Motor neuron (in vitro differentiated cells): Measurements from ENCODE around the gene TRIM15. TPM values are rescaled to one million over a fixed set of nuclear protein-coding genes. Genes with fewer than 3 reads are reported as not detected.
A peak's percentile ranks its signal among the peaks of the same experiment; 100 is the strongest.

ENCODE experiments used
- ATAC-seq, 8 experiments: fragments of 200-7000 bp; cut with Tn5 transposase; replicated peaks in 6 of 8; 2 replicates each; pipeline ENCODE4 v1.8.0; 2021; ENCODE audit warnings: mild to moderate bottlenecking in 8 of 8, moderate library complexity in 8 of 8
- H3K27ac ChIP-seq, 2 donors: fragments of 250-450 bp; sonication (Bioruptor Pico); 2 replicates each; pipeline ENCODE4 v1.9.0; 2021; ENCODE audit warnings: antibody characterized with exemption in 2 of 2, mild to moderate bottlenecking in 2 of 2, moderate library complexity in 1 of 2
- H3K4me1 ChIP-seq, 2 donors: fragments of 250-450 bp; sonication (Bioruptor Pico); replicated peaks in 1 of 2; 2 replicates each; pipeline ENCODE4 v1.6.1; 2021; ENCODE audit warnings: antibody characterized with exemption in 2 of 2, mild to moderate bottlenecking in 2 of 2, moderate library complexity in 1 of 2
- H3K4me3 ChIP-seq, 5 donors: fragments of 250-450 bp; sonication (Bioruptor Pico); 2 replicates each; pipeline ENCODE4 v1.9.0; 2021; ENCODE audit warnings: antibody characterized with exemption in 5 of 5, mild to moderate bottlenecking in 5 of 5, moderate library complexity in 4 of 5
- WGBS, 10 experiments: fragments of 450-650 bp; shearing (Covaris generic); methylation state at CpG; one replicate each; pipeline ENCODE4 v1.0.0; 2022; 5-methylcytosine and 5-hydroxymethylcytosine counted together
- in situ Hi-C, 9 experiments: fragments of 400-800 bp; cut with MboI; loops; one replicate each; pipeline ENCODE4 v1.15.0; 2021; ENCODE audit warnings: low sequenced_read_pairs in 9 of 9, low pct_unique_long_range_greater_than_20kb in 2 of 9; ENCODE audit not compliant: unreplicated experiment in 9 of 9
- total RNA-seq, 8 experiments: library from RNA; unstranded; fragments of 300-600 nt; gene quantifications; 2 replicates each; pipeline versions ENCODE4 v1.2.3 to v1.2.4, GENCODE V29; 2022

TRIM15 gene
- total RNA-seq, 8 experiments from 2014 or later, result 0.14 to 0.77 (median 0.25) TPM; not detected in 5

DNA sequence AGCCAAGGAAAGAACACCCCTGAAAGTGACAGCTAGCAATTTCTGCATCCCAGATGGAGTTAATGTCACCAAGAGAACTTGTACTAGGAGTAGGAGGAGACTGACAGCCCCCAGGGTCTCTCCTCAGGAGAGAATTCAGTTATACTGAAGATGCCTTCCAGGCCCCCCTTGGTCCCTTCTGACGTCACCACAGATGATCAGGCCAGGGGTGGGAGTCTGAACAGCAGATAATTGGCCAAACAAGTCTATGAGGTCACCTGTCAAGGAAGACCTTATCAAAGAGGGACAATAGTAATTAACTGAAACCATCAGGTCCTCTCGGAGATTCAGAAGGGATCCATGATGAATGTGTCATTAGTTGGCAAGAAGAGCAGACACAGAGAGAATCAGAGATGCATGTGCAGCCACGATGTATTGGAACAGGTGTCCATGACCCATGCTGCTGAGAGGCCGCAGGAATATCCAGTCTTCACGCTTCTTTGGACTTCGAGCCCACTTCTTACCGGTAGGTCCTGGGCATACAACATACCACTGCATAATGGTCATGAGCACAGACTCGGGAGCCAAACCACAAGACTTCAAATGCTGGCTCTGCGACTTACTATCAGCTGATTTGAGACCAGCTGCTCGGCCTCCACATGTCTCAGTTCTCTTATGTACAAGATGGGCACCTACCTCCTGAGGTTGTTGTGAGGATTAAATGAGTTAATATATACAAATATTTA is 12.5 kb upstream of the TRIM15 start:
- Histone ChIP-seq H3K4me3 (no peak overlapping the region), H3K4me1 (no peaks in the 10 kb centered on the region), H3K27ac (no peak overlapping the region)
- WGBS, 10 experiments, result 60 to 93% (median 68%) methylated on average over 2 to 9 of the region's 10 CpGs; no CpG with 5 or more reads in 2 of the 10 experiments
- in situ Hi-C loops, result no loop called here
- ATAC-seq, result no peak

DNA sequence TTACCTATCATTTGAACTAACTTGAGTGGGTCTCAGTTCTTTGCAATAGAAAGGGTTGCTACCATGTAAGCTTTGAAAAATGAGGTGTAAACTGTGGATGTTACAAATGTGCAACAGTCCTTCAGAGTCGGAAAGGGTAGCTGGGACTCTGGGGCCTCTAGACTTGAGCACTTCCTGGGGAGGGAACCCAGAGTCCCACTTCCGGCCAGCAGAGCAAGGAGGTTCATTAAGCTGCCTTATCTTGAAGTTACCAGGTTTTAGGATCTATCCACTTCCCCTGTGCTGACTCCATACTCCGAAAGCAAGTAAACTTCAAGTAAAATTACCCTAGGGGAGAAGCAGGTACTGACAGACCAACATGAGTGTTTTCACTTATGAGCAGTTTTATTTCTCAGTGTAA is 11.8 kb upstream of the TRIM15 start:
- H3K4me1 ChIP-seq, result no peaks in the 10 kb centered on the region
- no peak overlapping the region for H3K27ac ChIP-seq
- ATAC-seq, result no peak
- 50 to 100% (median 77%) methylated on average over 1 to 3 of the region's 3 CpGs; no CpG with 5 or more reads in 4 of the 10 experiments for WGBS, 10 experiments
- no peak overlapping the region for H3K4me3 ChIP-seq
- in situ Hi-C loops, result no loop called here

DNA sequence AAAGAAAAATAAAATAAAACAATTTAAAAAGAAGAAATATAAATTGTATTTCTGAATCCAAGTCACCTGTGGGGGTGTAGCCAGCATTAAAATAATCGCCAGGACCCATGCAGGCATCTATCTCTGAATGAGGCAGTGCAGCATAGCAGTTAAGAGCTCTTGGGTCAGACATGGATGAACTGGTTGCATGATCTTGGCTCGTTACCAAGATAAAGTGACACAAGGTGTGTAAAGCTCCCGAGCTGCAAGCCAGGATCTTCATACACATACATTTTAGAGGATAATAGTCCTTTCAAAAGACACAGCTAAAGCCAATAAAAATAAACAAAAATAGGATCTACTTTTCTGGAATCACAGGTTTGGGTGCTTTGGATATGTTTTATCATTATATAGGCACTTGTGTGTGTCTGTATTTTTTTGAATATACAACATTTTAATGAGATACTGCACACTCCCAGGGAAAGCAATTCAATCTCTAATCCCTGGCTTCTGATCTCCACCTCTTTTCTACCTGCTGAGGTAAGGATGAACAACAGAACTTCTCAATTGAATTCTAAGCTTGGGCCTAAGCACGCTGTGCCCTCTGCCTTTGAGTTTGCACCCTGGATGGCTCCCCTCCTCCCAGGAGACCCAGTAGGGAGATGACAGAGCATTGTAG is 11.2 kb upstream of the TRIM15 start:
- no peaks in the 10 kb centered on the region for H3K4me1 ChIP-seq
- H3K4me3 ChIP-seq, result no peak overlapping the region
- in situ Hi-C loops, result no loop called here
- ATAC-seq, result no peak
- H3K27ac ChIP-seq, result no peak overlapping the region
- WGBS, 10 experiments, result 30 to 75% (median 59%) methylated on average over 2 to 4 of the region's 4 CpGs; no CpG with 5 or more reads in 1 of the 10 experiments

DNA sequence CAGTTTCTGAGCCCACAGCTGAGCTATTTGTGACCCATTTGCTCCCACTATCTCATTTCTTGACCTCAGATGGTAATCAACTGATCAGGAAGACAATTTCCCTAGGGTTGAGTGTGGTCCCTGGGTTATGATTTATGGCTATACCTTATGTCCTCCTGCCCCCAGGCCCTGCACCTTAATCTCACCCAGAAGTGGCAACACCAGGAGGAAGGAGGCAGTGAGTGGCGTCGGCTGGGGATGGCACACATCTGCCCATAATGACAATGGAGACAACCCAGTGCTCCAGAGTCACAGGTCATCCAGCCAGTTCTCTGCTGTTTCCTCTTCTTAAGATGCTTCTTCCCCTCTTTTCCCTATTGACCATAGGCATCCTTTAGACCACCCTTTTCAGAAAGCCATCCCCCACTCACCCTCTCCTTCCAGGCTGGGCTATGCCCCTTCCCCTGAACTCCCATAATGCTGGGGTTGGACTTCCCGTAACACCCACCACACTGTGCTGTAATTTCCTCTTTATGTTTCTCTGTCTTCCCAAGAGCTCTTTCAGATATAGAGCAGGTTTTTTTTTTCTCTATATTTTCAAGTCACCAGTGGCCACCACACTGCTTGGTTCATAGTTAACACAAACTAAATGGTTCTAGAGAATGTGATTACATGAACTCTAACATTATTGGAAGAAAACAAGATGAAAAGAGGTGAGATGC is 10.3 kb upstream of the TRIM15 start:
- no peak for ATAC-seq
- WGBS, 10 experiments, result 74 to 90% (median 80%) methylated on average over 1 to 3 of the region's 3 CpGs; no CpG with 5 or more reads in 6 of the 10 experiments
- in situ Hi-C loops, result no loop called here
- H3K4me1 ChIP-seq, result no peaks in the 10 kb centered on the region
- H3K27ac ChIP-seq, result no peak overlapping the region
- no peak overlapping the region for H3K4me3 ChIP-seq

DNA sequence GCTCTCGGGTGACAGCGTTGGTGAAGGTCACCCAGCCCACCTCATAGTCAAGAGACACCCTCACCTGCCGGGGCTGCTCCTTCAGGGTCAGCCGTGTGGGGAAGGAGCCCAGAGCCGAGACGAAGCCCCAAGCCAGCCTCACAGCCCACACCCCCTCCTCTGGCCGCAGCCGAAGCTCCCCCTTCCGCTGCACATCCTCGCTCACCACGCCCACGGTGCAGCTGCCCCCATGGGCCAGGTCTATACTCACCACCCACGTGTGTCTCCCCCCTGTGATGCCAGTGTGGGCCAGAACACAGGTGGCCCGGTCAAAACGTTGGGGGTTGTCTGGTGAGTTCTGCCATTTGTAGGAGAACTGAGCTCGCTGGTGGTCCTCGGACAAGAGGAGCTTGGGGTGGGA is 9.3 kb upstream of the TRIM15 start:
- in situ Hi-C loops, result no loop called here

DNA sequence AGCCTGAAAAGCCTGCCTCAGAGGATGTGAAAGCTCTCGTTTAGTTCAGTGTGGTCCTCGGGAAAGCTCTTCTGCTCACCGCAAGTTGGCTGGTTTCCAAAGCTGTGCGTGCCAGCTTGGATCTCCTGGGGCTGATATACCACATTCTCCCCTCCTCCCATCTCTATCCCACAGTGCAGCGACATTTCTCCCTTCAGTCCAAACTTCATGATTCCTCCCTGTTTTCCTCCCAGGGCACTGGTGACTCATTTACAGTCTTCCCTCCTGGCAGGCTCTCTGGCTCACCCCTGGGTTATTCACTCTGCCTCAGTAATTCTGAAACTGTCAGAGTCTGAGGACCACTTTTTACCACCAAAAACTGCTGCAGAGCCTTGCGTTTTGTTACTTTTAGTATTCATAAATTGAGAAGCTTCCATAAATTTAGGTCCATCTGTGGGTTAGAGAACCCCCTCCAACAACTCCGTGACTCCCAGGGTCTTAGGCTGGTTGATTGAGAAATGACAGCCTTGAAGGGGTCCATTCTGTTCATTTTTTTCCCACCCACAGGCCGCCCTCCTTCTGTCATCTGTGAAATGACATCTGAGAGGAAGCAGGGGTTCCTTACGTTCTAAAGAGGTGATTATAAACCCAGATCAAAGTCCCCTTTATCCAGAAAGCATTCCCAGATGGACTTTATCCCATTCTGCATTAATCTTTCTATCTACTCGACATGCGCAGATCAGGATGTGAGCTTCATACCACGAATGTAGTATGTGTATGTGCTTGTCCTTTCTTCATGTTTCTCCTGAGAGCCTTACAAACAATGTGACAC is 8.4 kb upstream of the TRIM15 start:
- Histone ChIP-seq H3K4me1 (no peaks in the 10 kb centered on the region), H3K27ac (no peak overlapping the region), H3K4me3 (no peak overlapping the region)
- 0 to 59% (median 29%) methylated on average over 1 to 8 of the region's 12 CpGs; no CpG with 5 or more reads in 3 of the 10 experiments for WGBS, 10 experiments
- in situ Hi-C loops, result no loop called here
- ATAC-seq, result peak in 3 of 8 experiments; percentile 49 to 76 (median 62)

More for the DNA sequence above, 9.3 kb upstream of the TRIM15 start:
- Histone ChIP-seq H3K4me3 (no peak overlapping the region), H3K27ac (no peak overlapping the region), H3K4me1 (no peaks in the 10 kb centered on the region)
- WGBS, 10 experiments, result 40 to 100% (median 100%) methylated on average over 1 to 2 of the region's 17 CpGs; no CpG with 5 or more reads in 7 of the 10 experiments
- no peak for ATAC-seq

DNA sequence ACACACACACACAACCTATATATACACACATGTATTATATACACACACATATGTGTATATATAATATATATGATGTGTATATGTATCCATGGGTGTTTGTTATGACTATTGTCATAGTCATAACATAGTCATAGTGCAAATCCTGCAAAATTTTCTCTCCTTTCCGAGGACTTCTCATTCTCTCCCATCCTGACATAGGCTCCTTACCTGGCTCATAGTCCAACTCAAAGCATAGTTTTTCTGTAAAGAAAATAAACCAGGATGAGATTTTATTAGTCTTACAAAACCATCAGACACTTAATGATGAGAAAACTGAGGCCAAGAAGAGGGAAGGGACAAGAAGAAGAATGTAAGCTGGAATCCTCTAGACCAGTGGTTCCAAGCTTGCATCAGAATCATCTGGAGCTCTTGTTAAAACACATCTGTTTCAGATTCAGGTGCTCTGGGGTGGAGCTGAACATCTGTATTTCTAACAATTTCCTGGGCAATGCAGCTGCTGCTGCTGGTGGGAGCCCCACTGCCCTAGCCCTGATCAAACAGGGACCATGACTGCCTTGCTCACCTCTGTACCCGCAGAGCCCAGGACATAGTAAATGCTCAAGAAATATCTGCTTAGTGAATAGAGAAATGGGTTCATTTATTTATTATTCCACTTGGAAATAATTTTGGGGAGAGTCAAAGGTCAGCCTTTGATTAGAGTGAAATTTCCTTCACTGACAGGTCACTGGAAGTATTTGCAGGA is 7.7 kb upstream of the TRIM15 start:
- ATAC-seq, result peak in 1 of 8 experiments; percentile 6
- no peak overlapping the region for H3K27ac ChIP-seq
- in situ Hi-C loops, result no loop called here
- H3K4me1 ChIP-seq, result no peaks in the 10 kb centered on the region
- H3K4me3 ChIP-seq, result no peak overlapping the region
- WGBS, 10 experiments, result 0 to 100% (median 67%) methylated on average over 1 to 2 of the region's 2 CpGs; no CpG with 5 or more reads in 2 of the 10 experiments

DNA sequence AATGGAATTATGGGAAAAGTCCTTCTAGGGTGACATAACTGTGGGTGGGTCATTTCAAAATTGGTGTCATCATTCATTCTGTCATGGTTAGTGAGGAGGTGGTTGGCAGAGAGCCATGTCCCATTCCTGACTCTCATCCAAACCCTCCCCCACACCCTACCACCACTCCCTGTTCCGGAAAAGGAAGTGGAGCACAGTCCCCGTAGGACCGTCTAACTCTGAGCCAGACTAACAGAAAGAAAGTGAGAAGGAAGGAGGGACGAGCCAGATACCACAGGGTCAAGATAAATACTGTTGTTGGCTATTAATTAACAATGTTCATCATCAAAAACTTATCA is 7.1 kb upstream of the TRIM15 start:
- in situ Hi-C loops, result no loop called here
- H3K4me3 ChIP-seq, result no peak overlapping the region
- ATAC-seq, result peak in 3 of 8 experiments; percentile 52 to 92 (median 86)
- no peaks in the 10 kb centered on the region for H3K4me1 ChIP-seq
- no peak overlapping the region for H3K27ac ChIP-seq
- 0 to 61% (median 26%) methylated on average over 1 to 4 of the region's 4 CpGs; no CpG with 5 or more reads in 2 of the 10 experiments for WGBS, 10 experiments

DNA sequence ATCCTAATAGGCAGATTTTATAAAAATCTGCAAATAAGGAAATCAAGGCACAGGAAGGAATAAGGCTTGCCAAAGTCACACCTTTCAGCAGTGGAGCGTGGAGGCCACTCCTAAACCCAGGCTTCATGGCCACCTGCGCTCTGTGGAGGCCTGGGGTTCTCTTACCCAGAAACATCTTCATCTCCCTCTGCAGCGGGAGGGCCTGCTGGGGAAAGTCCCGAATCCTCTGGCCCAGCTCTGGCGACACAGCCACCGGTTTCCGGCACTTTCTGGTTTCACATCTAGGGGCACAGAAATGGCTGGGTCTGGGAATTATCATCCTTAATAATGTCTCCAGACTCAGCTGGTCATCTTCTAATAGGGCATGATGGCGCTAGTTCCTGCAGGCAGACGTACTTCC is 6.6 kb upstream of the TRIM15 start:
- 43 to 100% (median 87%) methylated on average over 1 to 7 of the region's 9 CpGs; no CpG with 5 or more reads in 3 of the 10 experiments for WGBS, 10 experiments
- in situ Hi-C loops, result no loop called here
- H3K4me3 ChIP-seq, result no peak overlapping the region
- no peak overlapping the region for H3K27ac ChIP-seq
- H3K4me1 ChIP-seq, result no peaks in the 10 kb centered on the region
- no peak for ATAC-seq

DNA sequence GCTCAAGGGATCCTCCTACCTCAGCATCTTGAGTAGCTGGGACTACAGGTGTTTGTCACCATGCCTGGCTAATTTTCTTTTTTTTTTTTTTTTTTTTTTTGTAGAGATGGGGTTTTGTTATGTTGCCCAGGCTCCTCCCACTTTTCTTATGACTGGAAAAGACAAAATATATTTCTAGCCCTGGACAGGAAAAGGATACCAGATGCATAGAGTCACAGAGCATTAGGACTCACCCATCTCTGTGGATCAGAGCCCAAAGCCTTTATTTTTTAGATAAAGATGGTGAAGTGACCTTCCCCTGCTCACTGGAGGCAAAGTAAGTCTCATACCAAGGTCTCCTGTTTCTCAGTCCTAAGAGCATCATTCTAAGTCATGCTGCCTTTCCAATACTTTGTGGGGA is 5.8 kb upstream of the TRIM15 start:
- ATAC-seq, result no peak
- Histone ChIP-seq H3K4me1 (no peaks in the 10 kb centered on the region), H3K27ac (no peak overlapping the region), H3K4me3 (no peak overlapping the region)
- in situ Hi-C loops, result no loop called here

DNA sequence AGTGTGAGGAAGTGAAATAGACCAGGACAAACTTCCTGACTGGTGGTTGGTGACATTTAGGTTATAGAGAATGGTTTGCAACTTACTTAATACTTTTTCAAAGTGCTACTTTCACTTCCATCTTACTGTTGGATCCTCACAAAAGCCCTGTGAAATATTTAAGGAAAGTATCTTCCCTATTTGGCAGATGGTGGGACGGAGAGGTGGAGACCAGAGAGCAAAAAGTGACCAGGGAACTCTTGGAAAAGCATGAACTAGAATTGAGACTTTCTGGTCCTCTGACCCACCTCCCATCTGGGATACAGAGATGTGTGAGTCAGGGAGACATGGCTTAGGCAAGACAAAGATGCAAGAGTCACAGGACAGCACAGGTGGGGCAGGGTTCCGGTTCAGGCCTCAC is 5.3 kb upstream of the TRIM15 start:
- ATAC-seq, result no peak
- no peak overlapping the region for H3K4me3 ChIP-seq
- in situ Hi-C loops, result no loop called here
- H3K27ac ChIP-seq, result no peak overlapping the region
- 17 to 100% (median 50%) methylated on average over 1 of the region's 2 CpGs; no CpG with 5 or more reads in 7 of the 10 experiments for WGBS, 10 experiments
- H3K4me1 ChIP-seq, result no peaks in the 10 kb centered on the region

DNA sequence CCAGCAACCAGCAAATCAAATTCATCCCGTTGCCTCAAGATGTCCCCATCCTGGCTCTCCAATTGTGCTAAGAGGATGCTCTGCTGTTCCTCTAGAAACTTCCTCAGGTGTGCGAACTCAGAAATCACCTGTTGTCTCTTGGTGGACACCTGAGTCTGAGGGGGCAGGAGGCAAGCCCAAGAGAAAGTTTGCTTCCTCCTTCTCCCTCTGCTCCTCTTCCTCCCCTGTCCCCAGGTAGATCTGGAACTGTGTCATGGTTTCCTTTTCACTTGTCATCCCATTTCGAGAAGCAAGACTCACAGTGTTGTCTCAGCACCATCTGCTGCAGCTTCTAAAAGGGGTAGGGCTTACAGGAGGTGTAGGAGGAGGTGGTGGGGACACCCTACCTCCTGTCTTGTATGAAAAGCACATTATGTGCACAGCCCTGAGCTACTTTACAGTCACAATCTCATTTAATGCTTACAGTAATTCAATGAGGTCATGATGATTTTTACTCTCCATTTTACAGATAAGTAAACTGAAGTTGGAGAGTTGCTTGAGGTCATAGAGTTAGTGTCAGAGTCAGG is 4.8 kb upstream of the TRIM15 start:
- no peaks in the 10 kb centered on the region for H3K4me1 ChIP-seq
- ATAC-seq, result no peak
- H3K4me3 ChIP-seq, result no peak overlapping the region
- H3K27ac ChIP-seq, result no peak overlapping the region
- in situ Hi-C loops, result no loop called here
- WGBS, 10 experiments, result 0 to 100% (median 50%) methylated on average over 1 to 3 of the region's 3 CpGs; no CpG with 5 or more reads in 1 of the 10 experiments
